Chondrocyte (in vitro differentiated cells): ENCODE results near the gene COL28A1. TPM values are rescaled to one million over a fixed set of nuclear protein-coding genes. Genes with fewer than 3 reads are reported as not detected.

Experiments
- DNase-seq: peaks from one replicate; pipeline ENCODE4 v3.0.0; 2021; ENCODE audit warnings: mixed read lengths, low spot score
- H3K27ac Mint-ChIP-seq: one replicate; pipeline ENCODE4 v1.8.0; 2021; ENCODE audit warnings: mild to moderate bottlenecking, moderate library complexity, mixed read lengths; ENCODE audit not compliant: unreplicated experiment
- H3K27me3 Mint-ChIP-seq: 2 replicates; pipeline ENCODE4 v1.8.0; 2021; ENCODE audit warnings: low read depth, mixed read lengths
- H3K36me3 Mint-ChIP-seq: 2 replicates; pipeline ENCODE4 v1.8.0; 2021; ENCODE audit warnings: low read depth, mixed read lengths
- H3K4me1 Mint-ChIP-seq: 2 replicates; pipeline ENCODE4 v1.8.0; 2021; ENCODE audit warnings: low read depth, mild to moderate bottlenecking, mixed read lengths
- H3K4me3 Mint-ChIP-seq: one replicate; pipeline ENCODE4 v1.8.0; 2021; ENCODE audit warnings: mild to moderate bottlenecking, moderate library complexity, mixed read lengths; ENCODE audit not compliant: unreplicated experiment
- H3K9me3 Mint-ChIP-seq: 2 replicates; pipeline ENCODE4 v1.8.0; 2021; ENCODE audit warnings: low read depth, mixed read lengths
- total RNA-seq: library from RNA; stranded (reverse); gene quantifications from 3 replicates; pipeline ENCODE4 v1.2.1, GENCODE V29; 2021
- TF ChIP-seq, protein P1 (sequence below): fragments of 200-600 bp; sonication (generic); IDR thresholded peaks from 2 replicates; pipeline ENCODE4 v1.5.0; 2021; ENCODE audit warnings: antibody characterized with exemption, mild to moderate bottlenecking, moderate library complexity

Gene COL28A1
- total RNA-seq, 1 donor from 2014 or later = 0.25 TPM

DNA sequence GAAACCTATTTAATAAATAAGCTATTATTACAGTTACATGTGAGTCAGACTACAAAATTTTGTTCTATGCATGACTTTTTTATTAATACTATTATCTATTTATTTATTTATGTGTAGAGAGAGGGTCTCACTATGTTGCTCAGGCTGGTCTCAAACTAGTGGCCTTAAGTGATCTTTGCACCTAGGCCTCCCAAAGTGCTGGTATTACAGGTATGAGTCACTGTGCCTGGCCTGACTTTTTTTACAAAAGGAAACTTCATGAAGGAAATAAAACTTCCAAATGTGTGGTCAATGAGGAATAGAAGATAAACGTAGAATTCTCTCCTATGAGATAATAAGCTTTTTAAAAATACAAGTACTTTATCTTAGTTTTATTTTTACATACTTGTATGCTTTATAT lies 19.0 kb downstream of the COL28A1 start:
- TF ChIP-seq, protein P1, sequence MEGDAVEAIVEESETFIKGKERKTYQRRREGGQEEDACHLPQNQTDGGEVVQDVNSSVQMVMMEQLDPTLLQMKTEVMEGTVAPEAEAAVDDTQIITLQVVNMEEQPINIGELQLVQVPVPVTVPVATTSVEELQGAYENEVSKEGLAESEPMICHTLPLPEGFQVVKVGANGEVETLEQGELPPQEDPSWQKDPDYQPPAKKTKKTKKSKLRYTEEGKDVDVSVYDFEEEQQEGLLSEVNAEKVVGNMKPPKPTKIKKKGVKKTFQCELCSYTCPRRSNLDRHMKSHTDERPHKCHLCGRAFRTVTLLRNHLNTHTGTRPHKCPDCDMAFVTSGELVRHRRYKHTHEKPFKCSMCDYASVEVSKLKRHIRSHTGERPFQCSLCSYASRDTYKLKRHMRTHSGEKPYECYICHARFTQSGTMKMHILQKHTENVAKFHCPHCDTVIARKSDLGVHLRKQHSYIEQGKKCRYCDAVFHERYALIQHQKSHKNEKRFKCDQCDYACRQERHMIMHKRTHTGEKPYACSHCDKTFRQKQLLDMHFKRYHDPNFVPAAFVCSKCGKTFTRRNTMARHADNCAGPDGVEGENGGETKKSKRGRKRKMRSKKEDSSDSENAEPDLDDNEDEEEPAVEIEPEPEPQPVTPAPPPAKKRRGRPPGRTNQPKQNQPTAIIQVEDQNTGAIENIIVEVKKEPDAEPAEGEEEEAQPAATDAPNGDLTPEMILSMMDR = no peak
- Mint-ChIP-seq H3K27me3 (no peaks in the 10 kb centered on the region), H3K27ac (no peak overlapping the region), H3K4me3 (no peak overlapping the region), H3K4me1 (peaks cover 3% of the 10 kb centered on the region), H3K9me3 (no peaks in the 10 kb centered on the region), H3K36me3 (no peaks in the 10 kb centered on the region)
- no peak for DNase-seq

DNA sequence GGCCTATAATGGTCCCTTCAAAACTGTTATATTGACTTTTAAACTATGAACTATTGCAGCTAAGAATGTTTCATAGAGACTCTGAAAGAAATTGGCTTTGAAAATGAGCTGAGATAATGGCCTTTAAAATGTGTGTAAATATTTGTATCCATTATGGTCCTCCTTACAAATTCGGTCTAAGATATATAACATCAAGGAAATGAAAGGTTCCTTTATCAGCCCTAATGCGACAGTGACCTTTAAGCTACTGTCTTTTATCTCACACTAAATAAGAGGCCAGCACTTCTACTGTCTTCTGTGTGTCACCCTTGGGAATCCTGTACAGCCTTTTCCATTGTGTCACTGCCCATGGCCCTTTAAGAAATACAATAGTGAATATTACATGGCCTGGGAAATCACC lies 19.5 kb downstream of the COL28A1 start:
- DNase-seq = no peak
- TF ChIP-seq, protein P1 = no peak
- H3K36me3 Mint-ChIP-seq = no peaks in the 10 kb centered on the region
- peaks cover 3% of the 10 kb centered on the region for H3K4me1 Mint-ChIP-seq
- no peaks in the 10 kb centered on the region for H3K9me3 Mint-ChIP-seq
- no peak overlapping the region for H3K4me3 Mint-ChIP-seq
- no peaks in the 10 kb centered on the region for H3K27me3 Mint-ChIP-seq
- H3K27ac Mint-ChIP-seq = no peak overlapping the region

DNA sequence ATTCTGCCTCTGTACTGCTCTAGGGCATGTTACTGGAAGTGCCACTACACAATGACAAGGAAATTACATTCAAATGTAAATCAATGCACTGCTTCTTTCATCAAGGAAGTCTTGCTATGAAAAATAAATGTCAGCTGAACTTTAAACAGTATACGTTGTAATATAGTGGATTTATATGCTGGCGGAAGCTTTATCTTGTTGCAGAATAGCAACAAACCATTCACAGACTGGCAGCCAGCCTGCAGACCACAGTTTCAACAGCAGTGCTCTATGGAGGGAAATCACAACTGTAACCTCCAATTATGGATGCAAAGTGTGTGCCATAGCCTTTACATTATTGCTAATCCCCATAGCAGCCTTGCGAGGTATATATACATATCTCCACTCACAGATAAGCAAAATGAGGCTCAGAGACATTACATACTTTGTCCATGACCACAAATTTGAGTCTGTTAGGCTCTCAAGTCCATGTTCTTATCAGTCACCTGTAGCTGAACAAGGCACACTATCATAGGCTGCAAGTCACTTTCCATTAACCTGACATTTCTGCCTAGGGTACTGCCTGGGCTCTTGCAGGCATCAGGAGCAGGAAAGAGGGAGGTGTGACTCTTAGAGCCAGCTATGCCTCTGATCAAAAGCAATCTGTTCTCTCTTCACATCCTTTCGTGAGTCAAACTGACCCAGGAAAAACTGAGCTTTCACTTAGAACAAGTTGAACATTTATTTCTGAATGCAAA lies 22.6 kb downstream of the COL28A1 start:
- H3K4me3 Mint-ChIP-seq = no peak overlapping the region
- TF ChIP-seq, protein P1 = no peak
- H3K36me3 Mint-ChIP-seq = no peaks in the 10 kb centered on the region
- H3K9me3 Mint-ChIP-seq = no peaks in the 10 kb centered on the region
- H3K4me1 Mint-ChIP-seq = no peaks in the 10 kb centered on the region
- H3K27me3 Mint-ChIP-seq = no peaks in the 10 kb centered on the region
- no peak for DNase-seq
- no peak overlapping the region for H3K27ac Mint-ChIP-seq

DNA sequence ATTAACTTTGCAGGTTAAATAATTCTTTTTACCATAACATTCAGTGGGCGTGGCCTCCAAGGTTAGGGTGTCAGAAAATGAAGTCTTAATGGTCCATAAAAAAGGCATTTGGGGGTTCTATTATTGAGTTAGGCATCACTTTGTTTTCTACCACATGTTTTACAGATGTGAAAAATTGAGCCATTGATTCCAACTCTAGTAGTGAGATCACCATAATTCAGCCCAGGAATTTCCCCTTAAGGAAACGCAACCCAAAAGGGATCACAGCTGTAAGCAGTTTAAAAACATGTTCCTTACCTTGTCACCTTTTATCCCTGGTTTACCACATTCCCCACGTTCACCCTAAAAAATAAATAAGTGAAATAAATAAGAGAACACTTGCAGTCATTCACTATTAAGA lies 24.9 kb downstream of the COL28A1 start:
- Mint-ChIP-seq H3K4me1 (no peaks in the 10 kb centered on the region), H3K9me3 (no peaks in the 10 kb centered on the region)
- TF ChIP-seq, protein P1 = no peak

DNA sequence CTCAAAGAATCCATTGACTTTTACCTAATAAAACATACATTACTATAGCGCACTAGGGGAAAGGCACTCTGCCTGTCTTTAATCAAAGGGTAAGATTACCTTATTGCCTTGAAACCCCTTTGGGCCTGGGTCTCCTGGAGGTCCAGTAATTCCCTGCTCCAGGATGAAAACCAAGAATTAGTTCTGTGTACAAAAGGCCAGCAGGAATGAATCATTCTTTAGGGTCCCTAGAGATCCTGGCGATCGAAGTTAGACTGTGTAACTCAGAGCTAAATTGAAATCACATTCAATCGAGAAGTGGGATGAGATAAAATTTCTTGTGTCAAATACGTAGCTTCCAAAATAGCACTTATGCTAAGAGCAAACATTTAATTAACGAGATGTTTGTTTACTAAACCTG lies 29.8 kb downstream of the COL28A1 start:
- no peak overlapping the region for H3K27ac Mint-ChIP-seq
- H3K4me1 Mint-ChIP-seq = no peaks in the 10 kb centered on the region
- H3K36me3 Mint-ChIP-seq = no peaks in the 10 kb centered on the region
- DNase-seq = no peak
- TF ChIP-seq, protein P1 = no peak
- no peaks in the 10 kb centered on the region for H3K27me3 Mint-ChIP-seq
- no peak overlapping the region for H3K4me3 Mint-ChIP-seq
- peaks cover 1% of the 10 kb centered on the region for H3K9me3 Mint-ChIP-seq

More for the DNA sequence above, 24.9 kb downstream of the COL28A1 start:
- no peaks in the 10 kb centered on the region for H3K27me3 Mint-ChIP-seq
- DNase-seq = no peak
- H3K27ac Mint-ChIP-seq = no peak overlapping the region
- no peaks in the 10 kb centered on the region for H3K36me3 Mint-ChIP-seq
- H3K4me3 Mint-ChIP-seq = no peak overlapping the region
